ENCODE results near the gene THAP9.

THAP9 gene

DNA sequence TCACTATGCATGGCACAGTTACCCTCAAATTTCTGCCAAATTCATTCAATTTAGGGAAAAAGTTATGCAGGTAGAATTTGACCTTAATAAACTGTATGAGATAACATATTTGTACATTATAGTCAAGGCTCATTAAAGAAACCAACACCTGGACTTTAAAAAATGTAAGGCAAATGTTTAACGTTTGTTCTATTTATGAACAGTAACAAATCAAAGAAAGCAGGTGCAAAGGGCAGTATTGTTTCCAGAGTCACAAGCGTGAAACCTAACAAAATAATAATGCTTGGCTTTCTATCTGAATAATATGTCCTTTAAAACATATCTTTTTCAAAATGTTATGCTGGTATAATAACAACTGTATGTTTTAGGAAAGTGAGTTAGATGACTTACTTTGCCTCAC is 68.9 kb downstream of the THAP9 start:
- DNase-seq: no peak
